ENCODE results near the gene RNF168. TPM values are rescaled to one million over a fixed set of nuclear protein-coding genes. Genes with fewer than 3 reads are reported as not detected.
"Not testable (repeated sequence)": the region's sequence is repeated elsewhere in the genome, so short reads cannot be mapped to it uniquely, and the experiment has no call there.

The RNF168 gene
- total RNA-seq, 2 experiments from 2014 or later, result 46.9 to 48.4 TPM

DNA sequence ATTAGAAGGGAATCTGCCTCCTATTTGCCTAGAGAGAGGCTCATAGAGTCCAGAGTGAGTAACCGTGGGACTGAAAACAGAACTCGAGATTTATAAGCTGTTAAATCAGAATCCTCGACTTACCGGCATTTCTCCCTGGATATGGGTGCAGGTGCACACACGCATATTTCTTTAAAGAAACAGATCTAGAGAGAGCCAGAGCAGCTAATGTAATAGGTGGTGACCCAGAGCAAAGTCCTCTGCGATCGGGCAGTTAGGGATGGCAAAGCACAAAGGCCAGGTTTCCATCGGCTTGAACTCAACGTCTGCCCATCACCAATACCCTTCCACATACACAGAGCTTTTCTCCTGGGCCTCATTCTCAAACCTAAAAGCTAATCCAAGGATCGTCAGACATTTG, 13.8 kb downstream of the RNF168 start:
- ATAC-seq (ENCODE audit: low read depth) (no peak), DNase-seq (no peak)
- Mint-ChIP-seq H3K4me1 (peaks cover 10% of the 10 kb centered on the region), H3K9me3 (no peaks in the 10 kb centered on the region), H3K36me3 (peaks cover 21% of the 10 kb centered on the region), H3K27ac (no peak overlapping the region), H3K4me3 (no peak overlapping the region), H3K27me3 (no peaks in the 10 kb centered on the region)
- POLR2A ChIA-PET, result interaction anchor here (1.0 kb wide), 1 partner anchor 11 kb away, joined by 3 read pairs; no protein-coding TSS in a partner anchor

DNA sequence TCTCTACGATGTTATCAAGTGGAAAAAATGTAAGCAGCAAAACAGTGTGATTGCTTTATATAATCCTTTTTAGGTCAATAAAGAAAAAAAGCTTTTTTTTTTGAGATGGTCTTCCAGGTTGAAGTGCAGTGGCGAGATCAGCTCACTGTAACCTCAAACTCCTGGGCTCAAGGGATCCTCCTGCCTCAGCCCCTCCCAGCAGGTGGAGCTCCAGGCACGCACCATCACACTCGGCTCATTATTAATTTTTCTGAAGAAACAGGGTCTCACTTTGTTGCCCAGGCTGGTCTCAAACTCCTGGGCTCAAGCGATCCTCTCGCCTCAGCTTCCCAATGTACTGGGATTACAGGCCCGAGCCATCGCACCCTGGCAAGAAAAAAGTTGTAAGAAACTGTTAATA, 17.3 kb downstream of the RNF168 start:
- H3K4me1 Mint-ChIP-seq, result peaks cover 4% of the 10 kb centered on the region
- no peak overlapping the region for H3K4me3 Mint-ChIP-seq
- POLR2A ChIA-PET, result no interaction called here
- H3K27me3 Mint-ChIP-seq, result no peaks in the 10 kb centered on the region
- peaks cover 25% of the 10 kb centered on the region for H3K36me3 Mint-ChIP-seq
- DNase-seq, result no peak
- H3K9me3 Mint-ChIP-seq, result no peaks in the 10 kb centered on the region
- no peak overlapping the region for H3K27ac Mint-ChIP-seq
- ATAC-seq (ENCODE audit: low read depth), result no peak

DNA sequence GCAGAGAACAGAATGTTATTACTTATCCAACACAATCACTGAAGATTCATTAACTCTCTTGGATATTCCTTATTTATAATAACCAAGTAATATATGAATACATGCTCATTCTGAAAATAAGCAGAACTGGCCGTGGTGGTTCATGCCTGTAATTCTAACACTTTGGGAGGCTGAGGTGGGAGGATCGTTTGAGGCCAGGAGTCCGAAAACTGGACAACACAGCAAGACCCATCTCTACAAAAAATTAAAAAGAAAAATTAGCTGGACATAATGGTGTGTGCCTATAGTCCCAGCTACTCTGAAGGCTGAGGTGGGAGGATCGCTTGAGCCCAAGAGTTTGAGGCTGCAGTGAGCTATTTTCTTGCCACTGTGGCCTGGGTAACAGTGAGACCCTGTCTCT, 25.9 kb downstream of the RNF168 start:
- DNase-seq, result no peak
- POLR2A ChIA-PET, result no interaction called here
- no peak for ATAC-seq (ENCODE audit: low read depth)
- no peaks in the 10 kb centered on the region for H3K9me3 Mint-ChIP-seq
- peaks cover 36% of the 10 kb centered on the region for H3K36me3 Mint-ChIP-seq
- H3K27ac Mint-ChIP-seq, result no peak overlapping the region
- no peaks in the 10 kb centered on the region for H3K4me1 Mint-ChIP-seq
- H3K4me3 Mint-ChIP-seq, result no peak overlapping the region
- no peaks in the 10 kb centered on the region for H3K27me3 Mint-ChIP-seq

DNA sequence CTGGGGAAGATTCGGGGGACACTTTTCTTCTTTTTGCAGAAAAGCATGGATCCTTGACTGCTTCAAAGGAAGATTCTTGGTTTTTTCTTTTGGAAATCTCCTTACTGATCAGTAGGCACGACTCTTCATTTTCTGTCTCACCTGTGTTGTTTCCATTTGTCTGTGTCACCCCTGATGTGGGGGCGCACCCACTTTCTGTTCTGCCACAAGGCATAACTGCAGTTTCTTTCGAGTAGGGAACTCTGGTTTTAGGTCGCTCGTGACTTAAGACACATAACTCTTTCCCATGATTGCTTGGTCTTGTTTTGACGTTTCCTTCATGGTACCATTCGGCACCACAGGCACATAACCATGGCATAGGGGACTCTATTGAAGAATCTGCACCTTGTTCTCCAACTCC, 31.3 kb downstream of the RNF168 start:
- Mint-ChIP-seq H3K27me3 (no peaks in the 10 kb centered on the region), H3K9me3 (peaks cover 2% of the 10 kb centered on the region), H3K27ac (no peak overlapping the region), H3K36me3 (peaks cover 36% of the 10 kb centered on the region), H3K4me1 (peaks cover 11% of the 10 kb centered on the region), H3K4me3 (no peak overlapping the region)
- ATAC-seq (ENCODE audit: low read depth) (no peak), DNase-seq (no peak)
- POLR2A ChIA-PET, result interaction anchor here (0.5 kb wide), 1 partner anchor 65 kb away, joined by 3 read pairs; no protein-coding TSS in a partner anchor

DNA sequence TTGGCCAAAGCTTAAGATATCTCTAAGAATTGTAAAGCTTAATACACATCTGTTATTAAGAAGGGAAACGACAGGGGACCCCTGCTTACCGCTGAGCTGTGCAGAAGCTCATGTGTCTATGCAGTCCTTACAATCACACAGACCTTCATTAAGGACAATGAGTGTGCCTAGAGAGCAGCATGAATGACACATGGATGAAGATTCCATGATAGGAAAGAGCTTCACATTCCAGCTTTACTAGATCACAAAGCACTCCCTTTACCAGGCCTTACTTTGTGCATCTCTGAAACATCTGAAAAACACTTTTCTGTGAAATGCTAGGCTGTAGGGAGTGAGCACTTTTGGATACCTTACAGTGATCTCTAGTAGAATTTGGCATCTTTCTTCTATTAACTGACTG, 32.0 kb downstream of the RNF168 start:
- POLR2A ChIA-PET, result no interaction called here
- H3K27ac Mint-ChIP-seq, result no peak overlapping the region
- peaks cover 11% of the 10 kb centered on the region for H3K4me1 Mint-ChIP-seq
- ATAC-seq (ENCODE audit: low read depth), result no peak
- peaks cover 2% of the 10 kb centered on the region for H3K9me3 Mint-ChIP-seq
- no peak for DNase-seq
- H3K36me3 Mint-ChIP-seq, result peaks cover 32% of the 10 kb centered on the region
- no peak overlapping the region for H3K4me3 Mint-ChIP-seq
- no peaks in the 10 kb centered on the region for H3K27me3 Mint-ChIP-seq

DNA sequence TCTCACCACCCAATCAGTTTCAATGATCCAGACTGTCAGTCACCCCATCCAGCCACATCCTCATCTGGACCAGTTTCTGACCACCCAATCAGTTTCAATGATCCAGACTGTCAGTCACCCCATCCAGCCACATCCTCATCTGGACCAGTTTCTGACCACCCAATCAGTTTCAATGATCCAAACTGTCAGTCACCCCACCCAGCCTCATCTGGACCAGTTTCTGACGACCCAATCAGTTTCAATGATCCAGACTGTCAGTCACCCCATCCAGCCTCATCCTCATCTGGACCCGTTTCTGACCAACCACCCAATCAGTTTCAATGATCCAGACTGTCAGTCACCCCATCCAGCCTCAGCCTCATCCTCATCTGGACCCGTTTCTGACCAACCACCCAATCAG, 33.4 kb downstream of the RNF168 start:
- H3K4me3 Mint-ChIP-seq; H3K27ac Mint-ChIP-seq; DNase-seq; H3K27me3 Mint-ChIP-seq; POLR2A ChIA-PET; H3K9me3 Mint-ChIP-seq; ATAC-seq (ENCODE audit: low read depth): not testable (repeated sequence)
- Mint-ChIP-seq H3K4me1 (peaks cover 11% of the 10 kb centered on the region), H3K36me3 (peaks cover 29% of the 10 kb centered on the region)

DNA sequence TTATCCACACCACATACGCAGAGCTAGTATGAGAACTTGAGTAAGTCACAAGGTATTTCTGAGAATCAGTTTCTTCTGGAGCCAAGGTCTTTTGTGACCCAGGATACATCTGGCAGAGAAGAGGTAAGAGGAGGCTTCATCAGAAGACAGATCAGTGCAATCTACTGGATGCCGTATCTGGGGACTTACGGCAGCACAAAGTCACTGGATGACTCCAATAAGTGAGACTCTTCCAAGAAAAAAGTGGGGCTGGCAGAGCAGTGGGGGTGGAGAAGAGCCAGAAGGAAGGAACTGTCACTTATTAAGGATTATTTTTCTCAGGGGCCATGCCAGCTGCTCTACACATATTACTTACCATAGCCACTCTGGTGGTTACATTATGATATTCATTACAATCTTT, 39.8 kb downstream of the RNF168 start:
- no peak overlapping the region for H3K27ac Mint-ChIP-seq
- peaks cover 22% of the 10 kb centered on the region for H3K36me3 Mint-ChIP-seq
- DNase-seq (no peak), ATAC-seq (ENCODE audit: low read depth) (no peak)
- H3K27me3 Mint-ChIP-seq, result peaks cover 2% of the 10 kb centered on the region
- peaks cover 3% of the 10 kb centered on the region for H3K4me1 Mint-ChIP-seq
- no peak overlapping the region for H3K4me3 Mint-ChIP-seq
- peaks cover 8% of the 10 kb centered on the region for H3K9me3 Mint-ChIP-seq
- POLR2A ChIA-PET, result no interaction called here

DNA sequence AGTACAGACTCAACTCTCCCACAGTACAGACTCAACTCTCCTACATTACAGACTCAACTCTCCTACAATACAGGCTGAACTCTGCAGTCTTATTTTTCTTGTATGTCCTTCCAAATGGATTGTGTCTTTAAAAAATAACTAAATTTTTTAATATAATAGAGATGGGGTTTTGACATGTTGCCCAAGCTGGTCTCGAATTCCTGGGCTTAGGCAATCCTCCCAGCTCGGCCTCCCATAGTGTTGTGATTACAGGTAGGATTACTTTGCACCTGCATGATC, 40.2 kb downstream of the RNF168 start:
- H3K27me3 Mint-ChIP-seq, result peaks cover 2% of the 10 kb centered on the region
- peaks cover 8% of the 10 kb centered on the region for H3K9me3 Mint-ChIP-seq
- DNase-seq (no peak), ATAC-seq (ENCODE audit: low read depth) (no peak)
- POLR2A ChIA-PET, result no interaction called here
- H3K4me1 Mint-ChIP-seq, result peaks cover 1% of the 10 kb centered on the region
- no peak overlapping the region for H3K27ac Mint-ChIP-seq
- no peak overlapping the region for H3K4me3 Mint-ChIP-seq
- H3K36me3 Mint-ChIP-seq, result peaks cover 20% of the 10 kb centered on the region

DNA sequence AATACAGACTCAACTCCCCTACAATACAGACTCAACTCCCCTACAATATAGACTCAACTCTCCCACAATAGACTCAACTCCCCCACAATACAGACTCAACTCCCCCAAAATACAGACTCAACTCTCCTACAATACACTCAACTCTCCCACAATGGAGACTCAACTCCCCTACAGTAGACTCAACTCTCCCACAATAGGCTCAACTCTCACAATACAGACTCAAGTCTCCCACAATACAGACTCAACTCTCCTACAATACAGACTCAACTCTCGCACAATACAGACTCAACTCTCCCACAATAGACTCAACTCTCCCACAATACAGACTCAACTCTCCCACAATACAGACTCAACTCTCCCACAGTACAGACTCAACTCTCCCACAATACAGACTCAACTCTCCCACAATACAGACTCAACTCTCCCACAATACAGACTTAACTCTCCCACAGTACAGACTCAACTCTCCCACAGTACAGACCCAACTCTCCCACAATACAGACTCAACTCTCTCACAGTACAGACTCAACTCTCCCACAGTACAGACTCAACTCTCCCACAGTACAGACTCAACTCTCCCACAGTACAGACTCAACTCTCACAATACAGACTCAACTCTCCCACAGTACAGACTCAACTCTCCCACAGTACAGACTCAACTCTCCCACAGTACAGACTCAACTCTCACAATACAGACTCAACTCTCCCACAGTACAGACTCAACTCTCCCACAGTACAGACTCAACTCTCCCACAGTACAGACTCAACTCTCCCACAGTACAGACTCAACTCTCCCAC, 40.7 kb downstream of the RNF168 start:
- DNase-seq; POLR2A ChIA-PET; H3K4me3 Mint-ChIP-seq; H3K27me3 Mint-ChIP-seq; H3K9me3 Mint-ChIP-seq; ATAC-seq (ENCODE audit: low read depth); H3K4me1 Mint-ChIP-seq; H3K27ac Mint-ChIP-seq: not testable (repeated sequence)
- H3K36me3 Mint-ChIP-seq, result peaks cover 15% of the 10 kb centered on the region

DNA sequence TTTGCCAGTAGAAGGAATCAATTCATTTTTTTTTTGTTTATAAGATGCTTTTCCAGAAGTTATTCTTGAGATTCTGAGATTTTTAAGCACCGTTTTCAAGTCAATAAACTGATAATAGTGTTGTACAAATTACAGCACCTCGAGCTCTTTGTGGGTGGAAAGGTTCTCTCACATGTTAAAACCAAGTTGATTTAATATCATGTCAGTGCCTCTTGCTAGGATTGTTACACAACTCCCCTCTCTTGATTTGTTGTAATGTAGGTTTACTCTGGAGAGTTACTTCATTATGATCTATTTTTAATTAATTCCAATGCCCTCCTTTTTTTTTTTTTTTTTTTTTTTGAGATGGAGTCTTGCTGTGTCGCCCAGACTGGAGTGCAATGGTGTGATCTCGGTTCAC, 45.5 kb downstream of the RNF168 start:
- Mint-ChIP-seq H3K4me3 (no peak overlapping the region), H3K4me1 (peaks cover 4% of the 10 kb centered on the region), H3K27me3 (no peaks in the 10 kb centered on the region), H3K36me3 (peaks cover 5% of the 10 kb centered on the region), H3K9me3 (peaks cover 4% of the 10 kb centered on the region), H3K27ac (no peak overlapping the region)
- POLR2A ChIA-PET, result interaction anchor here (0.6 kb wide), 1 partner anchor 72 kb away, joined by 4 read pairs; no protein-coding TSS in a partner anchor
- DNase-seq (no peak), ATAC-seq (ENCODE audit: low read depth) (no peak)

DNA sequence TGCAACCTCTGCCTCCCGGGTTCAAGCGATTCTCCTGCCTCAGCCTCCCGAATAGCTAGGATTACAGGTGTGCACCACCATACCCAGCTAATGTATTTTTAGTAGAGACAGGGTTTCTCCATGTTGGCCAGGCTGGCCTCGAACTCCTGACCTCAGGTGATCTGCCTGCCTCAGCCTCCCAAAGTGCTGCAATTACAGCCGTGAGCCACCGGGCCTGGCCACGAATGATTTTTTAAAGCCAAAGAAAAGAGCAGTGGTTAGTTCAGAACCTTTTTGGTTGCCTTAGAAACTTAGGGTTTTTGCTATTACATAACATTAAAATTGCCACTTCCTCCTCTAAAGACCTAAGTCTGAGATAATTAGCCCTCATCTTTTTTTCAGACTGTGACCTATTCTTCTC, 46.1 kb downstream of the RNF168 start:
- DNase-seq; H3K36me3 Mint-ChIP-seq; ATAC-seq (ENCODE audit: low read depth); H3K4me1 Mint-ChIP-seq; H3K27me3 Mint-ChIP-seq; H3K4me3 Mint-ChIP-seq; H3K27ac Mint-ChIP-seq; H3K9me3 Mint-ChIP-seq: not testable (repeated sequence)
- POLR2A ChIA-PET, result interaction anchor here (0.6 to 0.7 kb wide), 4 partner anchors 21 to 168 kb away, joined by 3 to 4 read pairs (median 4); no protein-coding TSS in a partner anchor

DNA sequence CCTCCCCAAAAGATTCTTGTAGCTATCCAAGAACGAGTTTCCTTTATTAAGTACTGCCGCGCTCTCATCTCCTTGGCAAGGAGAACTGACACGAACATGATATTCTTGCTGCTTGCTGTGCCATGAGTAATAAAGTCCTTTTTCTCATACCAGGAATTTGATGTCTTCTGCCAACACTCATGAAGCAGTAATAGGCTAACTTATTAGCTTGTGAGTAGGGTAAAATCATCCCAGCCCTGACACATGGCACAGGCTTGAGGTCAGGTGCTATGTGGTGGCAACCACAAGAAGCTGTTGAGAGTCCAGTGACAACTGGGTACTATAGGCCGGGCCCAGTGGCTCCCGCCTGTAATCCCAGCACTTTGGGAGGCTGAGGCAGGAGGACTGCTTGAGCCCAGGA, 48.6 kb downstream of the RNF168 start:
- DNase-seq (no peak), ATAC-seq (ENCODE audit: low read depth) (no peak)
- Mint-ChIP-seq H3K27ac (no peak overlapping the region), H3K4me1 (peaks cover 2% of the 10 kb centered on the region), H3K4me3 (no peak overlapping the region), H3K27me3 (no peaks in the 10 kb centered on the region), H3K9me3 (no peaks in the 10 kb centered on the region), H3K36me3 (no peaks in the 10 kb centered on the region)
- POLR2A ChIA-PET, result no interaction called here

DNA sequence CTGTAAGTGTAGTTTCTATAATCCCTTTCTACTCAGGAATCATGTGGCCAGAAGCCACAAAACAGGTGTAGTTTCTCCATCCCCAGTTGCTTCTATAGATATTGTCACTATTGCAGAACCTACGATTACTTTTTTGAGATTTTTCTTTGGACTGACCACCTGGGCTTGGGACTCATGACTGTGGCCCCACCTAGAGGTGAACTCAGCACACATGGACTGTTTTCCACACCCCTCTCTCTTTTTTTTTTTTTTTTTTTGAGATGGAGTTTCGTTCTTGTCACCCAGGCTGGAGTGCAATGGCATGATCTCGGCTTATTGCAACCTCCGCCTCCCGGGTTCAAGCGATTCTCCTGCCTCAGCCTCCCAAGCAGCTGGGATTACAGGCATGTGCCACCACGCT, 58.2 kb downstream of the RNF168 start:
- H3K27me3 Mint-ChIP-seq; H3K4me1 Mint-ChIP-seq; ATAC-seq (ENCODE audit: low read depth); POLR2A ChIA-PET; H3K4me3 Mint-ChIP-seq; DNase-seq; H3K36me3 Mint-ChIP-seq; H3K27ac Mint-ChIP-seq; H3K9me3 Mint-ChIP-seq: not testable (repeated sequence)

DNA sequence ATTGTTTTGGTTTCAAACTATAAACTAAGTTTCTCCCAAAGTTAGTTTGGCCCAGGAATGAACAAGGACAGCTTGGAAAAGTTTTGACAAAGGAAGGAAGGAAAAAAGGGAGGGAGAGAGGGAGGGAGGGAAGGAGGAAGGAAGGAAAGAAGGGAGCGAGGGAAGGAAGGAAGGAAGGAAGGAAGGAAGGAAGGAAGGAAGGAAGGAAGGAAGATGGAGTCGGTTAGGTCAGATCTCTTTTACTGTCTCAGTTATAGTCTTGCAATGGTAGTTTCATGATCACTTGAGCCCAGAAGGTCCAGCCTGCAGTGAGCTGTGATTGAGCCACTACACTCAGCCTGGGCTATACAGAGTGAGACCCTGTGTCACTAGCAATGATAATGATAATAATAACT, 59.1 kb downstream of the RNF168 start:
- no peak for ATAC-seq (ENCODE audit: low read depth)
- Mint-ChIP-seq H3K27me3 (no peaks in the 10 kb centered on the region), H3K4me1 (peaks cover 3% of the 10 kb centered on the region), H3K27ac (no peak overlapping the region), H3K36me3 (no peaks in the 10 kb centered on the region), H3K4me3 (no peak overlapping the region), H3K9me3 (no peaks in the 10 kb centered on the region)
- POLR2A ChIA-PET, result no interaction called here
- DNase-seq, result no peak

Data from activated naive CD8-positive, alpha-beta T cell treated with anti-CD3 and anti-CD28 coated beads, Interleukin-2, amount 10 ng/mL, durations not matched to agents 7 days and 5 days (primary cell).